Gastroesophageal sphincter (tissue), 3 donors: Measurements from ENCODE around the gene BABAM1.

Experiments
- CTCF ChIP-seq, 4 experiments: fragments of 200-600 bp in 2 of 4; fragments of 450-650 bp in 2 of 4; sonication (generic) in 1 of 4; IDR thresholded peaks; one replicate each; pipeline ENCODE4 v1.5.1; 2017 to 2019; ENCODE audit warnings: antibody characterized with exemption in 4 of 4, mild to moderate bottlenecking in 2 of 4, moderate library complexity in 2 of 4
- EP300 ChIP-seq: sonication (generic); formaldehyde crosslinking; IDR thresholded peaks from one replicate; pipeline ENCODE4 v1.6.1; 2017; ENCODE audit warnings: antibody characterized with exemption, mild to moderate bottlenecking
- POLR2A ChIP-seq, 2 donors: fragments of 450-650 bp; IDR thresholded peaks; one replicate each; pipeline ENCODE4 v1.6.1; 2017; ENCODE audit warnings: antibody characterized with exemption in 2 of 2, mild to moderate bottlenecking in 2 of 2, moderate library complexity in 1 of 2

- TF ChIP-seq POLR2A (IDR thresholded peaks at IDR 0.05): no peak
- TF ChIP-seq CTCF (IDR thresholded peaks at IDR 0.05): no peak
- TF ChIP-seq EP300: no peak
Measured at GRCh38 chr19:17266026-17266425, 1.2 kb upstream of the BABAM1 start.
